ENCODE measurements around the gene ACSF2. TPM values are rescaled to one million over a fixed set of nuclear protein-coding genes. Genes with fewer than 3 reads are reported as not detected.

The ACSF2 gene
- total RNA-seq, 1 donor from 2014 or later, result 17.9 TPM

DNA sequence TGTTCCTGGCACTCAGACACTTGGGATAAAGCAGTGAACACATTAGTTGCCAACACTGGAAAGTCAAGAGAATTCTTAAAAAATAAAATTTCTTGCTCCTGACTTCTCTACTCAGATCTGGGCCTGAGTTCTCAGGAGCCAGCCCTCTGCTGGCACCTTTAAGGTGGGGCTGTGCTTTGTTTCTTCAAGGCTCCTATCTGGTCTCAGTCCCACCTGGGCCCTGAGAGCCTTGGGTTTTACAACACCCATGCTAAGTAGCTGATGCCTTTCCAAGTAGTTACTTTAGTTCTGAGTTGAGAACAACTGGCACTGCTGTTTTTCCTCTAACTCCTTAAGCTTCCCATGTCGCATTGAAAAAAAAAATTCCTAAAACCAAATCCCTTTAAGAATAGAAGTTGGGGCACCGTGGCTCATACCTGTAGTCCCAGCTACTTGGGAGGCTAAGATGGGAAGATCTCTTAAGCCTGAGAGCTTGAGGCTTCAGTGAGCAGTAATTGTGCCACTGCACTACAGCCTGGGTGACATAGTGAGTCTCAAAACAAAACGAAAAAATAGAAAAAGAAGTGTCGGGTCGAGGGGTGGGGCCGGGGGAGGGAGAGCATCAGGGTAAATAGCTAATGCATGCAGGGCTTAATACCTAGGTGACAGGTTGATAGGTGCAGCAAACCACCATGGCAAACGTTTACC is 26.1 kb downstream of the ACSF2 start:
- peak; percentile 46 for ATAC-seq (ENCODE audit: low read depth)
- H3K27me3 Mint-ChIP-seq, result no peaks in the 10 kb centered on the region
- ChIA-PET POLR2A (interaction anchor here (0.6 kb wide), 1 partner anchor 304 kb away, joined by 5 read pairs; no protein-coding TSS in a partner anchor), CTCF (interaction anchor here (0.6 to 0.7 kb wide), 2 partner anchors 27 to 898 kb away, joined by 3 read pairs; partner anchors contain the start of gene RSAD1)
- peak overlapping the region; percentile 88 for H3K27ac Mint-ChIP-seq
- peaks cover 6% of the 10 kb centered on the region for H3K36me3 Mint-ChIP-seq (ENCODE audit: low read depth)
- H3K4me1 Mint-ChIP-seq, result peaks cover 33% of the 10 kb centered on the region
- H3K9me3 Mint-ChIP-seq, result no peaks in the 10 kb centered on the region
- intact Hi-C loops (cut with micrococcal nuclease), result loop anchor here (2.0 kb wide), 2 partner anchors 25 to 55 kb away; partner anchors contain the start of genes ACSF2 and LRRC59
- no peak for DNase-seq
- H3K4me3 Mint-ChIP-seq, result peak overlapping the region; percentile 68
- TF ChIP-seq, protein P1, sequence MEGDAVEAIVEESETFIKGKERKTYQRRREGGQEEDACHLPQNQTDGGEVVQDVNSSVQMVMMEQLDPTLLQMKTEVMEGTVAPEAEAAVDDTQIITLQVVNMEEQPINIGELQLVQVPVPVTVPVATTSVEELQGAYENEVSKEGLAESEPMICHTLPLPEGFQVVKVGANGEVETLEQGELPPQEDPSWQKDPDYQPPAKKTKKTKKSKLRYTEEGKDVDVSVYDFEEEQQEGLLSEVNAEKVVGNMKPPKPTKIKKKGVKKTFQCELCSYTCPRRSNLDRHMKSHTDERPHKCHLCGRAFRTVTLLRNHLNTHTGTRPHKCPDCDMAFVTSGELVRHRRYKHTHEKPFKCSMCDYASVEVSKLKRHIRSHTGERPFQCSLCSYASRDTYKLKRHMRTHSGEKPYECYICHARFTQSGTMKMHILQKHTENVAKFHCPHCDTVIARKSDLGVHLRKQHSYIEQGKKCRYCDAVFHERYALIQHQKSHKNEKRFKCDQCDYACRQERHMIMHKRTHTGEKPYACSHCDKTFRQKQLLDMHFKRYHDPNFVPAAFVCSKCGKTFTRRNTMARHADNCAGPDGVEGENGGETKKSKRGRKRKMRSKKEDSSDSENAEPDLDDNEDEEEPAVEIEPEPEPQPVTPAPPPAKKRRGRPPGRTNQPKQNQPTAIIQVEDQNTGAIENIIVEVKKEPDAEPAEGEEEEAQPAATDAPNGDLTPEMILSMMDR (IDR thresholded peaks at IDR 0.05), result no peak

DNA sequence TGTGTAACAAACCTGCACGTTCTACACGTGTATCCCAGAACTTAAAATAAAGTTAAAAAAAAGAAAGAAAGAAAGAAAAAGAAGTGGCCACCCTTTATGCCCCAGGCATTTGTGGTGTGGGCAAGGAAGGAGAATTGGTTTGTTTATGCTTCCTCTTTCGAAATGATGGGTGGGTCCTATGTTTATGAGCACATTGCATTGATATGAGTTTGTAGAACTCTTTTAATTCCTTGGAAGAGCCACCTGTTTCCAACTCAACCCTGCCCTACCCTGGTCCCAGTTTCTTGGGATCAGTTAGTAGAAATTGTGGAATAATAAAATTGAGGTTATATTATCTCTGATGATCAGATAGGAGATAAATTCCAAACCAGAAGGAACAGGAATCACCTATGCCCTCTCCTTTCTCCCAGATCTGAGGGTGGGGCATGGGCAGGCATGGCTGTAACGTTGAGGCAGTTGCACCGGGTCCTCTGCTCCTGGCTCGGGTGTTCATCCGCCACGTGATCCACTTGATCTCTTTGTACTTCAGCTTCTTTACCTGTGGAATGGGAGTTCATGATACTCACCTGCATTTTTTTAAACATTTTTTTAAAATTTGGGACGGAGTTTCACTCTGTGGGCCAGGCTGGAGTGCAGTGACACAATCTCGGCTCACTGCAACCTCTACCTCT is 26.7 kb downstream of the ACSF2 start:
- ChIA-PET CTCF (no interaction called here), POLR2A (no interaction called here)
- TF ChIP-seq, protein P1 (IDR thresholded peaks at IDR 0.05), result no peak
- Mint-ChIP-seq H3K36me3 (ENCODE audit: low read depth) (peaks cover 6% of the 10 kb centered on the region), H3K4me3 (peak overlapping the region; percentile 68), H3K9me3 (no peaks in the 10 kb centered on the region), H3K4me1 (peaks cover 33% of the 10 kb centered on the region), H3K27ac (peak overlapping the region; percentile 88), H3K27me3 (no peaks in the 10 kb centered on the region)
- no peak for DNase-seq
- peak; percentile 89 for ATAC-seq (ENCODE audit: low read depth)
- intact Hi-C loops (cut with micrococcal nuclease), result loop anchor here (2.0 kb wide), 2 partner anchors 26 to 56 kb away; partner anchors contain the start of genes ACSF2 and LRRC59

DNA sequence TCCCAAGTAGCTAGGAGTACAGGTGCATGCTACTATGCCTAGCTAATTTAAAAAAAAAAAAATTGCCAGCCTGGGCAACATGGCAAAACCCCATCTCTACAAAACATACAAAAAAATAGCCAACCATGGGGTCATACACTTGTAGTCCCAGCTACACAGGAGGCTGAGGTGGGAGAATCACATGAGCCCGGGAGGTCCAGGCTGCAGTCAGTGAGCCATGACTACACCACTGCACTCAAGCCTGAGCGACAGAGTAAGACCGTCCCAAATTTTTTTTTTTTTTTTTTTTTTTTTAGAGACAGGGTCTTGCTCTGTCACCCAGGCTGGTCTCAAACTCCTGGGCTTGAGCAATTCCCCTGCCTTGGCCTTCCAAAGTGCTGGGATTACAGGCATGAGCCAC is 27.9 kb downstream of the ACSF2 start:
- no peak overlapping the region for H3K4me3 Mint-ChIP-seq
- H3K27ac Mint-ChIP-seq, result no peak overlapping the region
- no peaks in the 10 kb centered on the region for H3K9me3 Mint-ChIP-seq
- intact Hi-C loops (cut with micrococcal nuclease), result loop anchor here (2.0 kb wide), 2 partner anchors 27 to 57 kb away; partner anchors contain the start of genes ACSF2 and LRRC59
- TF ChIP-seq, protein P1 (IDR thresholded peaks at IDR 0.05), result no peak
- ChIA-PET POLR2A (no interaction called here), CTCF (no interaction called here)
- ATAC-seq (ENCODE audit: low read depth), result no peak
- no peak for DNase-seq
- no peaks in the 10 kb centered on the region for H3K27me3 Mint-ChIP-seq
- H3K36me3 Mint-ChIP-seq (ENCODE audit: low read depth), result peaks cover 6% of the 10 kb centered on the region
- peaks cover 33% of the 10 kb centered on the region for H3K4me1 Mint-ChIP-seq

DNA sequence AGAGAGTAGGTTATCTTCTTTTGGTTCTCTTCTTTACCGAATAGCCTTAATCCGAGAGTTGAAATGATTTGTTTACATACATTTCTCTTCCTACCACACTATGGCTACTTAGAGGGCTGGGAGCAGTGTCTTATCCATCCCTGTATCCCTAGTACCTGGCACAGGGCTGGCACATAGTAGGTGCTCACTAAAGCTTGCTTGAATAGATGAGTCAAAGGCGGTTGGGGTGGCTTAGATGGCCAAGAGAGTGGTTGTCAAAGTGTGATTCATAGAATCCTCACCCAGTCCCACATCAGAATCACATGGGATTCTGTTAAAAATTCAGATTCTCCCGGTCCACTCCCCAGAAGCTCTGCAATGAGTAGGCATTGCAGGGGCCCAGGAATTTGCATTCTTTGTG is 31.6 kb downstream of the ACSF2 start:
- ChIA-PET POLR2A (no interaction called here), CTCF (no interaction called here)
- Mint-ChIP-seq H3K36me3 (ENCODE audit: low read depth) (peaks cover 11% of the 10 kb centered on the region), H3K4me1 (peaks cover 22% of the 10 kb centered on the region), H3K27me3 (no peaks in the 10 kb centered on the region), H3K27ac (no peak overlapping the region), H3K4me3 (no peak overlapping the region), H3K9me3 (no peaks in the 10 kb centered on the region)
- ATAC-seq (ENCODE audit: low read depth) (no peak), DNase-seq (no peak)
- intact Hi-C loops (cut with micrococcal nuclease), result no loop called here
- TF ChIP-seq, protein P1 (IDR thresholded peaks at IDR 0.05), result no peak

GRCh38 chr17:50458270-50458669 is 32.3 kb downstream of the ACSF2 start:
- no peak overlapping the region for H3K27ac Mint-ChIP-seq
- peaks cover 15% of the 10 kb centered on the region for H3K4me1 Mint-ChIP-seq
- intact Hi-C loops (cut with micrococcal nuclease), result no loop called here
- no peaks in the 10 kb centered on the region for H3K27me3 Mint-ChIP-seq
- no peaks in the 10 kb centered on the region for H3K9me3 Mint-ChIP-seq
- TF ChIP-seq, protein P1 (IDR thresholded peaks at IDR 0.05), result no peak
- no peak overlapping the region for H3K4me3 Mint-ChIP-seq
- peaks cover 15% of the 10 kb centered on the region for H3K36me3 Mint-ChIP-seq (ENCODE audit: low read depth)
- ChIA-PET CTCF (no interaction called here), POLR2A (no interaction called here)
- no peak for ATAC-seq (ENCODE audit: low read depth)
- no peak for DNase-seq

Measured in activated B cell treated with CpG ODN at 0.5 μM for 24 hours (primary cell).